Mesodermal cell (in vitro differentiated cells): ENCODE data around the gene SAMD1. TPM values are rescaled to one million over a fixed set of nuclear protein-coding genes. Genes with fewer than 3 reads are reported as not detected.

ENCODE experiments used
- H3K27ac ChIP-seq: 2 replicates; pipeline ENCODE4 v1.7.0; 2013; ENCODE audit warnings: mild to moderate bottlenecking, low read depth, low read length, moderate library complexity; ENCODE audit not compliant: severe bottlenecking
- H3K36me3 ChIP-seq: 2 replicates; pipeline ENCODE4 v1.7.1; 2013; ENCODE audit warnings: mild to moderate bottlenecking, low read length, moderate library complexity; ENCODE audit not compliant: control insufficient read depth, insufficient read depth
- H3K4me1 ChIP-seq: one replicate; pipeline ENCODE4 v1.7.1; 2013; ENCODE audit warnings: mild to moderate bottlenecking, low read length; ENCODE audit not compliant: insufficient read depth, control insufficient read depth, poor library complexity, severe bottlenecking
- H3K4me3 ChIP-seq: 2 replicates; pipeline ENCODE4 v1.7.0; 2013; ENCODE audit warnings: low read length, control low read depth, mild to moderate bottlenecking; ENCODE audit not compliant: insufficient read depth, poor library complexity, severe bottlenecking; ENCODE audit errors: extremely low read depth
- H3K9me3 ChIP-seq: 2 replicates; pipeline ENCODE4 v1.7.1; 2013; ENCODE audit warnings: mild to moderate bottlenecking, low read length, moderate library complexity; ENCODE audit not compliant: control insufficient read depth
- WGBS, 2 experiments: methylation state at CpG; one replicate each; pipeline ENCODE4 v1.1.5; 2013; ENCODE audit warnings: missing lambda C conversion rate in 2 of 2; ENCODE audit not compliant: insufficient coverage in 2 of 2; 5-methylcytosine and 5-hydroxymethylcytosine counted together
- polyA plus RNA-seq, 2 experiments: library from polyadenylated mRNA; stranded (reverse); fragments of 50-300 nt; gene quantifications; one replicate each; pipeline ENCODE4 v1.2.3, GENCODE V29; 2013

The SAMD1 gene
- polyA plus RNA-seq (2013, experiment 1 of 2), result 53.9 TPM
- 55.3 TPM for polyA plus RNA-seq (2013, experiment 2 of 2)

GRCh38 chr19:14090509-14091080 is at the start of gene SAMD1:
TSS of gene SAMD1 (minus strand) at chr19:14090751.
- H3K4me1 ChIP-seq, result peaks cover 6% of the 10 kb centered on the region
- no CpG with 5 or more reads among the region's 65 CpGs for WGBS, 2 experiments
- peaks cover 31% of the 10 kb centered on the region for H3K36me3 ChIP-seq
- H3K27ac ChIP-seq, result peak within 1 kb of the TSS; percentile 85
- peaks cover 14% of the 10 kb centered on the region for H3K9me3 ChIP-seq
- H3K4me3 ChIP-seq, result peak within 1 kb of the TSS; percentile 60

DNA sequence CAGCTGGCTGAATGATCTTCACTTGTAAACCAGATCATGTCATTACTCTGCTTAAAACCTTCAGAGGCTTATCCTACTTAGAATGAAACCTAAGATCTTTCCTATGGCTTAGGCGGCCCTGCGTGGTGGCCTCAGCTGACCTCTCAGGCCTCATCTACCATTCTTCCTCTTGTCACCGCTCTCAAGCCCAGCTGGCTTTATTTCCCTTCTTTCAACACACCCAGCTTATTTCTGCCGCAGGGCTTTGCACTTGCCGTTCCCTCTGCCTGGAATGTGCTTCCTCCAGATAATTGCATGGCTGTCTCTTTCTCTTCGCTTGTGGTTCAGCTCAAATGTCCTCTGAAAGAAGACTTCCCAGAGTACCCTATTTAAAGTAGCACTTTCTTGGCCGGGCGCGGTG is 49.4 kb upstream of the SAMD1 start:
- Histone ChIP-seq H3K4me1 (peaks cover 19% of the 10 kb centered on the region), H3K27ac (peak overlapping the region; percentile 49)
- WGBS, 2 experiments, result 91 to 92% methylated on average over 6 of the region's 9 CpGs

DNA sequence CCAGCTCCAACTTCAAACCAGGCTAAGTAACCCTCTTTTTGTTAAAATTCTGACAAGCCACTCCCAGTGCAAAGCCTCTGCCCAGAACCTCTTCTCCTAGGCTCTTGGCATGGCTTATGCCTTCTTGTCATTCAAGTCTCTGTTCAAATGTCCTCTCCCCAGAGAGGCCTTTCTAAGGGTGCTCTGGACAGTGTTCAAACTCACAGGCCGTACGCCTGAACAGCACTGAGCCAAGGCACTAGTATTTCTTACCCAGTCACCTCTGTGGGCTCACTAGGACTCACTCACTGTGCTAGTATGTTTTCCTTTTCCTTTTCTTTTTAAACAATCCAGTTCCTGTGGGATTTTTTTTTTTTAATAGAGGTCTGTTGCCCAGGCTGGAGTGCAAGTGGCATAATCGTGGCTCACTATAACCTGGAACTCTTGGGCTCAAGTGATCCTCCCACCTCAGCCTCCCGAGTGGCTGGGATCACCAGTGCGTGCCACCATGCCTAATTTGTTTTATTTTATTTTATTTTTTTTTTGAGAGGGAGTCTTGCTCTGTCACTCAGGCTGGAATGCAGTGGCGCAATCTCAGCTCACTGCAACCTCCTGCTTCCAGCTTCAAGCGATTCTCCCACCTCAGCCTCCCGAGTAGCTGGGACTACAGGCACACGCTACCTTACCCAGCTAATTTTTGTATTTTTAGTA is 48.2 kb upstream of the SAMD1 start:
- Histone ChIP-seq H3K36me3 (no peaks in the 10 kb centered on the region), H3K4me1 (peaks cover 19% of the 10 kb centered on the region), H3K4me3 (no peak overlapping the region), H3K9me3 (no peaks in the 10 kb centered on the region), H3K27ac (peak overlapping the region; percentile 29)
- 94 to 95% methylated on average over 4 of the region's 9 CpGs for WGBS, 2 experiments

More for the DNA sequence above, 49.4 kb upstream of the SAMD1 start:
- Histone ChIP-seq H3K4me3 (no peak overlapping the region), H3K36me3 (no peaks in the 10 kb centered on the region), H3K9me3 (no peaks in the 10 kb centered on the region)

- H3K36me3 ChIP-seq, result no peaks in the 10 kb centered on the region
- WGBS, 2 experiments, result 0% methylated on average over 57 to 63 of the region's 78 CpGs
- H3K4me3 ChIP-seq, result peak within 1 kb of the TSS; percentile 77
- peaks cover 19% of the 10 kb centered on the region for H3K4me1 ChIP-seq
- H3K9me3 ChIP-seq, result no peaks in the 10 kb centered on the region
- peak within 1 kb of the TSS; percentile 92 for H3K27ac ChIP-seq
Observed at GRCh38 chr19:14136509-14137281, 46.1 kb upstream of the SAMD1 start, which contains the start of gene ASF1B. TSS of gene ASF1B (minus strand) at chr19:14136589. CDS start at chr19:14136456, 133 bp downstream.

GRCh38 chr19:14135985-14136508 is 45.5 kb upstream of the SAMD1 start:
- WGBS, 2 experiments, result 0 to 1% methylated on average over 13 to 36 of the region's 38 CpGs
- H3K27ac ChIP-seq, result no peak overlapping the region

DNA sequence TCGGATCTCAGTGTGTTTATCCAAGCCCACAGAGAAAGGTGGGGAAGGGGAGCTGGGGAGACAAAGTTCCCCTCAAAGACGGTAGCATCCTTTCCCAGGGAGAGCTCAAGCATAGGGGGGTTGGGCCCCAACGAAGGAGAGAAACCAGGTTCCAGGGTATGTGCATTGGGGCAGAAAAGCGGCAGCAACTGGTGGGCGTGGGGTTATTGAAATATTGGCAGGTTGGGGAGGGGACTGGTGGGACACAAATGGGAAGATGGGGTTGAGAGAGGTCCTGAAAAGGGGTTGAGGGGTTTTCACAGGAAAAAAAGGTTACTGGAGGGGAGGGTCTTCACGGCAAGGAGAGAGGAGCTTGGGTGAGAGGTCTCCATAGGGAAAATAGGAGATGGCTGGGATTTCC is 44.8 kb upstream of the SAMD1 start:
- Histone ChIP-seq H3K4me3 (peak overlapping the region; percentile 77), H3K4me1 (peaks cover 19% of the 10 kb centered on the region), H3K36me3 (no peaks in the 10 kb centered on the region), H3K9me3 (no peaks in the 10 kb centered on the region), H3K27ac (no peak overlapping the region)
- WGBS, 2 experiments, result 61% methylated on average over 4 to 6 of the region's 6 CpGs

More at GRCh38 chr19:14135985-14136508, 45.5 kb upstream of the SAMD1 start:
- Histone ChIP-seq H3K9me3 (no peaks in the 10 kb centered on the region), H3K36me3 (no peaks in the 10 kb centered on the region), H3K4me3 (peak overlapping the region; percentile 77), H3K4me1 (peaks cover 19% of the 10 kb centered on the region)

DNA sequence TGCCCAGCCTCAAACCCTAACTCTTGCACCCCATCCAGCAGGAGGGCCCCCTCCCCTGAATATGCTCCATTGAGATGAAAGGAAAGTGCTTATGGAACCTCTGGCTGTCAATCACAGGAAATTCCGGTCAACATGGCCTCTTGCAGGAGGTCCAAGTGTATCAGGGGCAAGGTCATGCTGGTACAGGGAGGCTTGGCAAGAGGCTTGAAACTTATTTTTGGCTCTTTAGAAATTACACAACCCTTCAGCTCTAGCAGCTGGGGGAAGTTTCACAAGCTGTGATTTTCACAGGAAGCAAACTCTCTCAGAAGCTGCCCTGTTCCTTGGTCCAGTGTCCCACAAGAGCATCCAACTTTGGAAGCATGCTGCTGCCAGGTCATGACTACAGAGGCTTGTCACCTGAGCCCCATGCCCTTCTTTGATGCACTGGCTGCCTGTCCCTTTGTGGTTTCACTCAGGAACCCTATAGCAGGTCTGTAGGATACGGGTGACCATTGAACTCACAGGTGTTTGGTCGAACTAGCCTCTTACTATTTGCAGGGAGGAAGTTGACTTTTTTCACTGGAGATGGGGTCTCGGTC is 37.5 kb upstream of the SAMD1 start:
- Histone ChIP-seq H3K4me3 (no peak overlapping the region), H3K36me3 (peaks cover 30% of the 10 kb centered on the region), H3K9me3 (no peaks in the 10 kb centered on the region), H3K27ac (no peak overlapping the region), H3K4me1 (no peaks in the 10 kb centered on the region)
- WGBS, 2 experiments, result 100% methylated on average over 3 to 4 of the region's 4 CpGs

- H3K27ac ChIP-seq, result no peak overlapping the region
- H3K4me3 ChIP-seq, result no peak overlapping the region
- WGBS, 2 experiments, result 92 to 100% methylated on average over 8 of the region's 8 CpGs
- peaks cover 33% of the 10 kb centered on the region for H3K36me3 ChIP-seq
- no peaks in the 10 kb centered on the region for H3K4me1 ChIP-seq
- H3K9me3 ChIP-seq, result no peaks in the 10 kb centered on the region
Observed at GRCh38 chr19:14127176-14127575, 36.6 kb upstream of the SAMD1 start.

DNA sequence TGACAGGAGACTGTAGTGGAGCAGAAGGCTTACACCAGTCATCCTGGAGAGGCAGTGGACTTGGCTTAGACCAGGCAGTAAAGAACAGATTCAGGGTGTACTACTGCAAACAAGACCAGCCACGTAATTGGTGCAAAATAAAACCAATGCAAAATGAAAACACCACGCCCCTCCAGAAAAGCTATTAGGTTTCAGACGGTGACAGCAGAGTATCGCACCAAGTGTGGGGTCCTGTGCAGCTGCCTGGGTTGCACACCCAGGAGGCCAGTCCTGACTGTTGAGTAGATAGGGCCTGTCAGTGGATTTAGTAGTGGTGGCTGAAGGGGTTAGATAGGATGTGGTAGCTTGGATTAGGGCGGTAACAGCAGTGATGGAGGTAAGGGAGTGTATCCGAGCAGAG is 32.4 kb upstream of the SAMD1 start:
- whole genome bisulfite sequencing, 2 experiments, result 100% methylated on average over 4 to 5 of the region's 6 CpGs
- Histone ChIP-seq H3K36me3 (peaks cover 42% of the 10 kb centered on the region), H3K27ac (no peak overlapping the region), H3K9me3 (no peaks in the 10 kb centered on the region), H3K4me1 (peaks cover 15% of the 10 kb centered on the region), H3K4me3 (no peak overlapping the region)

- WGBS, 2 experiments, result 88 to 92% methylated on average over 2 to 5 of the region's 7 CpGs
- Histone ChIP-seq H3K4me1 (peaks cover 25% of the 10 kb centered on the region), H3K4me3 (no peak overlapping the region), H3K27ac (no peak overlapping the region), H3K9me3 (no peaks in the 10 kb centered on the region), H3K36me3 (peaks cover 30% of the 10 kb centered on the region)
Observed at GRCh38 chr19:14120497-14120780, 29.9 kb upstream of the SAMD1 start.
